Adrenal gland (tissue), 5 donors: ENCODE results near the gene ZBTB4.

Experiments
- CTCF ChIP-seq, 6 experiments: fragments of 450-650 bp in 4 of 6; fragments of 200-600 bp in 2 of 6; sonication (generic) in 1 of 6; IDR thresholded peaks; 1 replicate in 5 of 6; 2 replicates in 1 of 6; pipeline versions ENCODE4 v1.5.1 to v1.8.0; 2016 to 2021; ENCODE audit warnings: antibody characterized with exemption in 6 of 6, mild to moderate bottlenecking in 2 of 6, moderate library complexity in 1 of 6
- POLR2A ChIP-seq, 2 donors: fragments of 450-650 bp; IDR thresholded peaks; one replicate each; pipeline ENCODE4 v1.6.1; 2017; ENCODE audit warnings: antibody characterized with exemption in 2 of 2, mild to moderate bottlenecking in 2 of 2, moderate library complexity in 1 of 2
- donor health status: DM: no; HTN: no; CAD: no.

GRCh38 chr17:7513850-7514419, 34.5 kb upstream of the ZBTB4 start:
- TF ChIP-seq CTCF (IDR thresholded peaks at IDR 0.05) (no peak), POLR2A (IDR thresholded peaks at IDR 0.05) (no peak)
